ENCODE data around the gene KLK6. TPM values are rescaled to one million over a fixed set of nuclear protein-coding genes. Genes with fewer than 3 reads are reported as not detected.

Gene KLK6
- total RNA-seq, 4 donors from 2014 or later = 5.4 to 56.9 (median 9.0) TPM; not detected in 1

GRCh38 chr19:50912727-50913716 is 56.4 kb downstream of the KLK6 start:
- H3K27ac ChIP-seq = no peak overlapping the region
- no peak for DNase-seq (ENCODE audit: low spot score in 2 of 2)
- peaks cover 18% of the 10 kb centered on the region for H3K4me1 ChIP-seq
- peaks cover 92% of the 10 kb centered on the region for H3K27me3 ChIP-seq
- H3K4me3 ChIP-seq = no peak overlapping the region
- TF ChIP-seq EP300 (IDR thresholded peaks at IDR 0.05) = no peak
- no peak for TF ChIP-seq POLR2A (IDR thresholded peaks at IDR 0.05)
- TF ChIP-seq CTCF (IDR thresholded peaks at IDR 0.05) = no peak
- TF ChIP-seq POLR2AphosphoS5 (IDR thresholded peaks at IDR 0.05) = no peak
- no peaks in the 10 kb centered on the region for H3K36me3 ChIP-seq
- H3K9me3 ChIP-seq = no peaks in the 10 kb centered on the region
- 11% methylated on average over 28 of the region's 29 CpGs for WGBS

GRCh38 chr19:50912102-50912599 is 57.2 kb downstream of the KLK6 start:
- Histone ChIP-seq H3K27ac (no peak overlapping the region), H3K27me3 (peaks cover 92% of the 10 kb centered on the region), H3K4me3 (no peak overlapping the region), H3K4me1 (peaks cover 18% of the 10 kb centered on the region), H3K9me3 (no peaks in the 10 kb centered on the region), H3K36me3 (no peaks in the 10 kb centered on the region)
- no peak for DNase-seq (ENCODE audit: low spot score in 2 of 2)
- TF ChIP-seq EP300 (IDR thresholded peaks at IDR 0.05) (no peak), POLR2AphosphoS5 (IDR thresholded peaks at IDR 0.05) (no peak), CTCF (IDR thresholded peaks at IDR 0.05) (no peak), POLR2A (IDR thresholded peaks at IDR 0.05) (no peak)
- 16% methylated on average over 21 of the region's 21 CpGs for WGBS

- peaks cover 18% of the 10 kb centered on the region for H3K4me1 ChIP-seq
- H3K27me3 ChIP-seq = peaks cover 92% of the 10 kb centered on the region
- no peaks in the 10 kb centered on the region for H3K9me3 ChIP-seq
- no peak within 1 kb of the TSS for H3K27ac ChIP-seq
- no peaks in the 10 kb centered on the region for H3K36me3 ChIP-seq
- DNase-seq (ENCODE audit: low spot score in 2 of 2) = no peak
- no peak within 1 kb of the TSS for H3K4me3 ChIP-seq
- TF ChIP-seq EP300 (IDR thresholded peaks at IDR 0.05) (no peak), CTCF (IDR thresholded peaks at IDR 0.05) (no peak), POLR2A (IDR thresholded peaks at IDR 0.05) (no peak), POLR2AphosphoS5 (IDR thresholded peaks at IDR 0.05) (no peak)
- 58% methylated on average over 9 of the region's 9 CpGs for WGBS
Observed at GRCh38 chr19:50911206-50912101, 57.9 kb downstream of the KLK6 start, which contains the start of gene KLK4. TSS of gene KLK4 (minus strand) at chr19:50911395. CDS start at chr19:50910738, 657 bp downstream.

GRCh38 chr19:50910722-50911121 is 58.7 kb downstream of the KLK6 start:
- DNase-seq (ENCODE audit: low spot score in 2 of 2) = no peak
- TF ChIP-seq CTCF (IDR thresholded peaks at IDR 0.05) (no peak), POLR2AphosphoS5 (IDR thresholded peaks at IDR 0.05) (no peak), POLR2A (IDR thresholded peaks at IDR 0.05) (no peak), EP300 (IDR thresholded peaks at IDR 0.05) (no peak)
- peaks cover 18% of the 10 kb centered on the region for H3K4me1 ChIP-seq
- H3K36me3 ChIP-seq = no peaks in the 10 kb centered on the region
- H3K9me3 ChIP-seq = no peaks in the 10 kb centered on the region
- H3K27me3 ChIP-seq = peaks cover 88% of the 10 kb centered on the region
- 52% methylated on average over 4 of the region's 4 CpGs for WGBS
- no peak overlapping the region for H3K27ac ChIP-seq
- no peak overlapping the region for H3K4me3 ChIP-seq
